GM18498 (cell line): Measurements from ENCODE around the gene NR2E3.
A peak's percentile ranks its signal among the peaks of the same experiment; 100 is the strongest.

ENCODE experiments used
- ATAC-seq: cut with Tn5 transposase; IDR thresholded peaks from one replicate; pipeline ENCODE4 v1.9.1; 2021; ENCODE audit warnings: mild to moderate bottlenecking, moderate library complexity; ENCODE audit not compliant: unreplicated experiment

Gene NR2E3

DNA sequence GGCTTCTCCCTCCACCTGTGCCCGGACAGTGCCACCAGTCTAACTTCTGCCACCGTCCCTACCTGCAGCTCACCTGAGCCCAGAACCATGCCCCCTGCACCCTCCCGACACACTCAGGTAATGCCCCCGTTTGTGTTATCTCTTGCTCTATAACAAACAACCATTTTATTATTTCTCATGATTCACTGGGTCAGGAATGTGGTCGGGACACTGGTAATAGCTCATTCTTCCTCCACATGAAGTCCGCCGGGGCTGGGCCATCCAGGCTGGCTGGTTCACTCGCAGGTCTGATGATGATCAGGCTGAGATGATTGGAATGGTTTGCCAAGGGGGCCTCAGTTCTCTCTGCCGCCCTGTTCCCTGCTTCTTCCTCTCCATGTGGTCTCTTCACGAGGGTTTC is 20.3 kb upstream of the NR2E3 start:
- ATAC-seq, result no peak

GRCh38 chr15:71791975-71792374 is 18.4 kb upstream of the NR2E3 start:
- ATAC-seq, result no peak

GRCh38 chr15:71792521-71792920 is 17.8 kb upstream of the NR2E3 start:
- no peak for ATAC-seq

- ATAC-seq, result no peak
Observed at GRCh38 chr15:71798641-71799040, 11.7 kb upstream of the NR2E3 start.

DNA sequence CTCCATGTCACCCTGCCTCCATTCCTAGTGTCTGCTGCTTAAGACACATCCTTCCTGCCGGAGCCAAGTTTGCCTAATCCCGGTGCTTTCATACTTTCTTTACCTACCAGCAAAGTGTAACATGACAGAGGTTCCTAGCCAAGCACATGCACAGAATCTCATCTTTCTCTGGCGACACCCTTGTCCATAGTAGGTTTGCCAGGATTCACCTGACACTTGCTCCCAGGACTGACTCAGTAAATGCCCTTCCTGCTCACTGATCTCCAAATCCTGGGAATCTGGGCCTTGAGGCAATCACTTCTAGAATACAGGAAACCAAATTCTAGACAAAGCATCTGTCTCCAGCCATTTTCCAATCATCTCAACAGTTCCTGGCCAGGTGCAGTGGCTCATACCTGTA is 10.2 kb upstream of the NR2E3 start:
- no peak for ATAC-seq

GRCh38 chr15:71800835-71801745 is 9.3 kb upstream of the NR2E3 start:
- ATAC-seq, result no peak

DNA sequence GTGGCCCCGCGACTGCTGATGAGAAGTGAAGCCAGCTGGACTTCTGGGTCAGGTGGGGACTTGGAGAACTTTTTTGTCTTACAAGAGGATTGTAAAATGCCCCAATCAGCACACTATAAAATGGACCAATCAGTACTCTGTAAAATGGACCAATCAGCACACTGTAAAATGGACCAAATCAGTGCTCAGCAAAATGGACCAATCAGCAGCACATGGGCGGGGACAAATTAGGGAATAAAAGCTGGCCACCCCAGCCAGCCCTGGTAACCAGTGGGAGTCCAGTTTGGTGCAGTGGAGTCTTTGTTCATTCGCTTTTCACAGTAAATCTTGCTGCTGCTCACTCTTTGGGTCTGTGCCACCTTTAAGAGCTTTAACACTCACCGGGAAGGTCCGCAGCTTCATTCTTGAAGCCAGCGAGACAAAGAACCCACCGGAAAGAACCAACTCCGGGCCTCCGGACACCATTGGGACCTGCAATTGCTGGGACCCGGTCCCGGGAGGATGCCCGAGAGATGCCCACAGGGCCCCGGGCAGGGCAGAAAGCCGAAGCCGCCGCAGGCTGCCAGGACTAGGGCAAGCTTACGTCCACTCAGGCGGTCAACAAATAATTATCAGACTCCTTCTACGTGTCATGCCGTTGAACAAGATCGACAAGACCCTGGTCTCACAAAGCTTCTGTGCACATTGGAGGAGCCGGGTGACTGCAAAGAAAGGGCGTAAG is 8.3 kb upstream of the NR2E3 start:
- no peak for ATAC-seq

DNA sequence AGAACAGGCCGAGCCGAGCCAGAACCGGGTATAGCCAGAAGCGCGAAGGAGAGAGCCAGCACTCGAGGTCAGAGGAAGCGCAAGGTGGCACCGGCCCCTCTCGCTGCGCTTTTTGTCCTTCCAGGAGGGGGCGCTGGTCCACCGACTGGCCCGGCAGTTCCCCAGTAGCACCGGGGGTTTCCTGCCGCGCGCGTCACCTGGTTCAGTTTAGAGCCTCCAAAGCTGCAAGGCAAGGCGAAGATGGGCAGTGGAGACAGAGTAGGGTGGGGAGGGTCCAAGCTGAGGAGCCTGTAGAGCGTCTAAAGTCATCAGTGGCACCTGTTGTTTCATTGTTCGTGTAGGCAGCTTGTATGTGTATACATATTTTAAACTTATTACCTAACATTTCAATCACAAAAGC is 7.6 kb upstream of the NR2E3 start:
- no peak for ATAC-seq

GRCh38 chr15:71804226-71804625 is 6.1 kb upstream of the NR2E3 start:
- ATAC-seq, result no peak

GRCh38 chr15:71804695-71805470 is 5.5 kb upstream of the NR2E3 start:
- ATAC-seq, result peak; percentile 58

GRCh38 chr15:71806452-71806931 is 3.9 kb upstream of the NR2E3 start:
- ATAC-seq, result no peak

GRCh38 chr15:71807125-71807629 is 3.2 kb upstream of the NR2E3 start:
- ATAC-seq, result no peak

DNA sequence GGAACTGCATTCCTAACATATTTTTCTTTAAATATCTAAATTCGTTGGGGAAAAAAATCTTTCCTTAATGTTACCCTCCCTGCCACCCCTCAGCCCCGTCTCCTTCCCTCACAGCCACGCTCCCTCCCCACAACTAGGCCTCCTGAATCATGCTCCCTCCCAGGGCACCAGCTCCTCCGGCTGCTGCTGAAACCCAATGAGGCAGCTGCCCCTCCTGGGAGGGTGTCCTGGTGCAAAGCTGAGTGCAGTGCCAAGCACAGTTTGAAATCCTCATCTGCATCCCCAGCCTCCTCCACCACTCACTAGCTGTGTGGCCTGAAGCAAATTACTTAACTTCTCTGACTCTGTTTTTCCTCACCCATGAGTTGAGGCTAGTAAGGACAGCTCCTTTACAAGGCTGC is 2.7 kb upstream of the NR2E3 start:
- no peak for ATAC-seq

GRCh38 chr15:71808311-71809020 is 1.9 kb upstream of the NR2E3 start:
- no peak for ATAC-seq

DNA sequence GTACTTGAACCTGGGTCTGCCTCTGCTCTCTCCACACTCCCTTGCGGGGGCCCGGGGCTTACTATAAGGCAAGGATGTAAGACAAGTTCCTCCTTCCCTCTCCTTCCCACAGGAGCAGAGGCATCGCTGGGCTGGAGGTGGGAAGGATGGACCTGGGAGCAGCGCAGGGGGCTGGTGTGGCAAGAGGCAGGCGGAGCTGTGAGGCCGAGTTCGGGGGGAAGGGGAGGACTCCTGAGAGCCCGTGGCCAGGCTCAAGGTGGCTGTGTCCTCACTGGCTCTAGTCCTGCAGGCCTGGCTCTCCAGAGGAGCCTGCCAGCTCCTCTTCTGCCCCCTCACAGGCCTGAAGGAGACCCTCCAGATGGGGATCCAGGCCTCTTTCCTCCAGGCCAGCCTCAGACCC is 1.0 kb upstream of the NR2E3 start:
- no peak for ATAC-seq

GRCh38 chr15:71811036-71811736 is 832 bp downstream of the NR2E3 start:
- ATAC-seq, result no peak

DNA sequence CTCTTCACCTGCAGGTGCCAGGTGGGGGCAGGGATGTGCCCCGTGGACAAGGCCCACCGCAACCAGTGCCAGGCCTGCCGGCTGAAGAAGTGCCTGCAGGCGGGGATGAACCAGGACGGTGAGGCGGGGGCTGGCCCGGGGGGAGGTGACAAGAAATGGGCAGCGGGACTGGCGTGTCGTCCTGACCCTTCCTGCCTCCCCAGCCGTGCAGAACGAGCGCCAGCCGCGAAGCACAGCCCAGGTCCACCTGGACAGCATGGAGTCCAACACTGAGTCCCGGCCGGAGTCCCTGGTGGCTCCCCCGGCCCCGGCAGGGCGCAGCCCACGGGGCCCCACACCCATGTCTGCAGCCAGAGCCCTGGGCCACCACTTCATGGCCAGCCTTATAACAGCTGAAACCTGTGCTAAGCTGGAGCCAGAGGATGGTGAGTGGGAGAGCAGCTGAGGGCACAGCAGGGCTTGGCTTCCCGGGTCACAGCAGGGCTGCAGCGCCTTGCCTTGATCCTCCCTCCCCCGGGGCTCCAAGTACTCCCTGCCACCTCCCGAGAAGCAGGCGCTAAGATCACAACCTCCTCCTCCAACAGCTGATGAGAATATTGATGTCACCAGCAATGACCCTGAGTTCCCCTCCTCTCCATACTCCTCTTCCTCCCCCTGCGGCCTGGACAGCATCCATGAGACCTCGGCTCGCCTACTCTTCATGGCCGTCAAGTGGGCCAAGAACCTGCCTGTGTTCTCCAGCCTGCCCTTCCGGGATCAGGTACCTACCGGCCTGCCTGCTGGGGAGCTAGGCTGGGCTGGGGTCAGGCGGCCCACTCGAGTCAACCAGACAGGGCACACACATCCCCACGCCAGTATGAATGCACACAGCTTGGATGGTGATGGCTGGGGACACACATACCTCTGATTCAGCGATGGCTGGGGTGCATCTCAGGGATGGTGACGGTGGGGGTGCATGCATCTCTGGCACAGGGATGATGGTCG is 1.7 kb downstream of the NR2E3 start:
- ATAC-seq, result no peak

GRCh38 chr15:71812966-71813722 is 2.8 kb downstream of the NR2E3 start:
- no peak for ATAC-seq
